ENCODE measurements around the gene NCS1.

NCS1 gene

DNA sequence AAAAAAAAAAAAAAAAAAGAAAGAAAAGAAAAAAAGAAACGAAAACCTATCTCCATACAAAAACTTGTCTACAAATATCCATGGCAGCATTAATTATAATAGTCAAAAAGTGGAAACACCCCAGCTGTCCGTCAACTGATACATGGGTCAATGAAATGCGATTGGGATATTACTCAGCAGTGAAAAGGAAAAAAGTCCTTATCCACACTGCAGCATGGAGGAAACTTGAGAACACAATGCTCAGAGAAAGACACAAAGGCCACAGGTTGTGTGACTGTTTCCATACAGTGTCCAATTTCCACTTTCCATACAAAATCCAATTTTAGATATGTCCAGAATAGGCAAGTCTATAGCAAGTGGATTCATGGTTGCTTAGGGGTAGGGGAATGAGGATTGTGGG lies 24.3 kb upstream of the NCS1 start:
- Mint-ChIP-seq H3K9me3 (no peaks in the 10 kb centered on the region), H3K27ac (no peak overlapping the region), H3K4me3 (no peak overlapping the region), H3K4me1 (peaks cover 21% of the 10 kb centered on the region), H3K36me3 (ENCODE audit: low read depth) (no peaks in the 10 kb centered on the region), H3K27me3 (ENCODE audit: low read depth) (peaks cover 20% of the 10 kb centered on the region)
- TF ChIP-seq, protein P1, sequence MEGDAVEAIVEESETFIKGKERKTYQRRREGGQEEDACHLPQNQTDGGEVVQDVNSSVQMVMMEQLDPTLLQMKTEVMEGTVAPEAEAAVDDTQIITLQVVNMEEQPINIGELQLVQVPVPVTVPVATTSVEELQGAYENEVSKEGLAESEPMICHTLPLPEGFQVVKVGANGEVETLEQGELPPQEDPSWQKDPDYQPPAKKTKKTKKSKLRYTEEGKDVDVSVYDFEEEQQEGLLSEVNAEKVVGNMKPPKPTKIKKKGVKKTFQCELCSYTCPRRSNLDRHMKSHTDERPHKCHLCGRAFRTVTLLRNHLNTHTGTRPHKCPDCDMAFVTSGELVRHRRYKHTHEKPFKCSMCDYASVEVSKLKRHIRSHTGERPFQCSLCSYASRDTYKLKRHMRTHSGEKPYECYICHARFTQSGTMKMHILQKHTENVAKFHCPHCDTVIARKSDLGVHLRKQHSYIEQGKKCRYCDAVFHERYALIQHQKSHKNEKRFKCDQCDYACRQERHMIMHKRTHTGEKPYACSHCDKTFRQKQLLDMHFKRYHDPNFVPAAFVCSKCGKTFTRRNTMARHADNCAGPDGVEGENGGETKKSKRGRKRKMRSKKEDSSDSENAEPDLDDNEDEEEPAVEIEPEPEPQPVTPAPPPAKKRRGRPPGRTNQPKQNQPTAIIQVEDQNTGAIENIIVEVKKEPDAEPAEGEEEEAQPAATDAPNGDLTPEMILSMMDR (IDR thresholded peaks at IDR 0.05; ENCODE audit: unreplicated experiment in 3 of 3): no peak

DNA sequence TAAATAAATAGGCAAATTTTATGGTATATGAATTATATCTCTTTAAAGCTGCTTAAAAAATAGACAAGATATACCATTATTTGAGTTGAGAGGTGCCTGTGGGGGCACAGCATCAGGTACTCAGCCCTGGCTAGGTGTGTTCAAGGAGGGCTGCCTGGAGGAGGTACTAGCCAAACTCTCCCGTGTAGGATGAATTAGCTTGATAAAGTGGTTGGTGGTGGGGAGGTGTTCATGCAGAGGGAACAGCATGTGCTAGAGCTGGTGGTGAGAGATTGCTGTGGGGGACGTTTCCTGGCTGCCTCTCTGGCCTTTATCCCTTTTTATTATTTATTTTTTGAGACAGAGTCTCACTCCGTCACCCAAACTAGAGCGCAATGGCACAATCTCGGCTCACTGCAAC lies 23.2 kb upstream of the NCS1 start:
- H3K36me3 Mint-ChIP-seq (ENCODE audit: low read depth): no peaks in the 10 kb centered on the region
- H3K9me3 Mint-ChIP-seq: no peaks in the 10 kb centered on the region
- no peak overlapping the region for H3K4me3 Mint-ChIP-seq
- H3K4me1 Mint-ChIP-seq: peaks cover 12% of the 10 kb centered on the region
- H3K27me3 Mint-ChIP-seq (ENCODE audit: low read depth): peaks cover 16% of the 10 kb centered on the region
- TF ChIP-seq, protein P1 (IDR thresholded peaks at IDR 0.05; ENCODE audit: unreplicated experiment in 3 of 3): no peak
- no peak overlapping the region for H3K27ac Mint-ChIP-seq

DNA sequence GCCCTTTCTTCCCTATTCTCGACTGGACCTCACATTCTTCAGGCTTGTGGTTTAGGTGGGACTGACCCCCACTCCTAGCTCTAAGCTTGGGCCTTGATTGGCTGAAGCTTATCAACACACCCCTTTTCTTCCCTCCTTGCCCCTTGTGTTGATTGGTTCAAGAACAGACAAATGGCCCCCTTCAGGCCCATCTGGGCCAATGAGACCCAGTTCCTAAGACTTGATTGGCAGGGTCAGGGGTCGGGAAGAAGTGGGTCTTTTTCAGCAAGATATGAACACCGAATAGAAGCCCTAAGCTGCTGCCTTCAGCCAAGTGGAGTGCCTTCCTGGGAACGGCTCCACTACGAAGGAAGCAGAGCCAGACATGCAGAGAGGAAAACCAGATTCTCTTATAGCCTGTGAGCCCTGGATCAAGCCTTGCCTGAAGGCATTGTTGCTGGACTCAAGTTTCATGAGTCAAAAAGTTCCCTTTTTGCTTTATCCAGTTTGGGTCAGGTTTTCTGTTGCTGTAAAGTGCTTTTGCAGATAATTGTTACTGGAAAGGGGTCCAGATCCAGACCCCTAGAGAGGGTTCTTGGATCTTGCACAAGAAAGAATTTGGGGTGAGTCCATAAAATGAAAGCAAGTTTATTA lies 22.4 kb upstream of the NCS1 start:
- Mint-ChIP-seq H3K4me1 (peaks cover 7% of the 10 kb centered on the region), H3K27ac (no peak overlapping the region), H3K4me3 (no peak overlapping the region), H3K36me3 (ENCODE audit: low read depth) (no peaks in the 10 kb centered on the region), H3K27me3 (ENCODE audit: low read depth) (peaks cover 16% of the 10 kb centered on the region), H3K9me3 (no peaks in the 10 kb centered on the region)
- TF ChIP-seq, protein P1 (IDR thresholded peaks at IDR 0.05; ENCODE audit: unreplicated experiment in 3 of 3): no peak

DNA sequence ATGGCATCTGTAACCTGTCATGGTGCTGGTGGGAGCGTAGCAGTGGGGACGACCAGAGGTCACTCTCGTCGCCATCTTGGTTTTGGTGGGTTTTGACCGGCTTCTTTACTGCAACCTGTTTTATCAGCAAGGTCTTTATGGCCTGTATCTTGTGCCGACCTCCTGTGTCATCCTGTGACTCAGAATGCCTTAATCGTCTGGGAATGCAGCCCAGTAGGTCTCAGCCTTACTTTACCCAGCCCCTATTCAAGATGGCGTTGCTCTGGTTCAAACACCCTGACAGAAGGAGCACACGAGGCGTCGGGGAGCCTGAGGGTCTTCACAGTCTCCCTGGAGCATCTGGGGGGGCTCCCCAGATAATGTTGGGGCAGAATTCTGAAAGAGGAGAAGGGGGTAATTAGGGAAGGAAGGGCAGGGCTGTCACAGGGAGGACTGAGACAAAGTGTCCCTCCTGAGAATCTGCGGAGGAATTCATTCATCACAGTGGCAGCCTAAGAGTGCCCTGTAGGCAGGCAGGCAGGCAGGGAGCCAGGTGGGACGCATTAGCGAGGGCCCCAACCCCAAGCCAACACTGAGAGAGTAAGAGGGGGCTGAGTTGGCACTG lies 21.3 kb upstream of the NCS1 start:
- TF ChIP-seq, protein P1 (IDR thresholded peaks at IDR 0.05; ENCODE audit: unreplicated experiment in 3 of 3): no peak
- Mint-ChIP-seq H3K36me3 (ENCODE audit: low read depth) (no peaks in the 10 kb centered on the region), H3K4me1 (peaks cover 5% of the 10 kb centered on the region), H3K4me3 (no peak overlapping the region), H3K27me3 (ENCODE audit: low read depth) (peaks cover 14% of the 10 kb centered on the region), H3K27ac (no peak overlapping the region), H3K9me3 (no peaks in the 10 kb centered on the region)

DNA sequence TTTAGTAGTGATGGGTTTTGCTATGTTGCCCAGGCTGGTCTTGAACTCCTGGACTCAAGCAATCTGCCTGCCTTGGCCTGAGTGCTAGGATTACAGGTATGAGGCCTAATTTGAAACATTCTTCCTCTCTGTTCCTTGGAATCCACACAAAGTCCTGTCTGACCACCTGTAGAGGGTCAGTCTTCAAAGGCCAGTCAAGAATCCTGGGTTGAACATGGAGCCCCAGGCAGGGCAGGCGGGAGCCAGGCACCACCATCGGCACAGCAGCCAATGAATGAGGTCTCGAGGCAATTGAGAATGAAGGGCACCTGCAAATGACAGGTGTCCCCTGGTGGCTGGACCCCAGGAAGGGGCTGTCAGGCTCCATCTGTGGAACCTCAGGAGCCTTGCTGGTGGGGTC lies 17.4 kb upstream of the NCS1 start:
- no peaks in the 10 kb centered on the region for H3K4me1 Mint-ChIP-seq

More for the DNA sequence above, 17.4 kb upstream of the NCS1 start:
- Mint-ChIP-seq H3K27me3 (ENCODE audit: low read depth) (peaks cover 5% of the 10 kb centered on the region), H3K36me3 (ENCODE audit: low read depth) (no peaks in the 10 kb centered on the region), H3K4me3 (no peak overlapping the region), H3K9me3 (no peaks in the 10 kb centered on the region), H3K27ac (no peak overlapping the region)
- TF ChIP-seq, protein P1 (IDR thresholded peaks at IDR 0.05; ENCODE audit: unreplicated experiment in 3 of 3): no peak
